HG03064 (cell line): ENCODE data around the gene THEMIS2.
"Not testable (repeated sequence)": the region's sequence is repeated elsewhere in the genome, so short reads cannot be mapped to it uniquely, and the experiment has no call there.

Experiments
- ATAC-seq: cut with Tn5 transposase; IDR thresholded peaks from one replicate; pipeline ENCODE4 v1.9.1; 2021; ENCODE audit warnings: low read depth; ENCODE audit not compliant: unreplicated experiment

THEMIS2 gene

GRCh38 chr1:27872059-27872801 lies at the start of gene THEMIS2:
THEMIS2 (plus strand) TSS chr1:27872544; CDS start chr1:27872572, 28 bp downstream.
- ATAC-seq: no peak

DNA sequence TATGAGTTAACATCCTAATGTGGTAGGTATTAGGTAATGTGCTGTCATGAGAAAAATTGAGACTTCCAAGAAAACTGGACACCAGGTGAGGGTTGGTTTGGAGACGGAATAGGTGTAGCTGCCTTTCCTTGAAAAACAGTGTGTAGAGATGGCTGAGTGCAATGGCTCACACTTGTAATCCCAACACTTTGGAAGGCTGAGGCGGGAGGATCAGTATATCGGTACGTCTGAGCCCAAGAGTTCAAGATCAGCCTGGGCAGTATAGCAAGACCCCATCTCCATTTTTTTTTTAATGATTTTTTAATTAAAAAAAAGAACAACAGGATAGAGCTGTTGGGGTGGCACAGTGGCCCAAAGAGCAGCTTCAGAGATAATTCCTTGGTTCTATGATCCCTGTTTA lies 48.6 kb upstream of the THEMIS2 start:
- ATAC-seq: no peak

GRCh38 chr1:27824411-27824810 lies 47.9 kb upstream of the THEMIS2 start:
- ATAC-seq: no peak

DNA sequence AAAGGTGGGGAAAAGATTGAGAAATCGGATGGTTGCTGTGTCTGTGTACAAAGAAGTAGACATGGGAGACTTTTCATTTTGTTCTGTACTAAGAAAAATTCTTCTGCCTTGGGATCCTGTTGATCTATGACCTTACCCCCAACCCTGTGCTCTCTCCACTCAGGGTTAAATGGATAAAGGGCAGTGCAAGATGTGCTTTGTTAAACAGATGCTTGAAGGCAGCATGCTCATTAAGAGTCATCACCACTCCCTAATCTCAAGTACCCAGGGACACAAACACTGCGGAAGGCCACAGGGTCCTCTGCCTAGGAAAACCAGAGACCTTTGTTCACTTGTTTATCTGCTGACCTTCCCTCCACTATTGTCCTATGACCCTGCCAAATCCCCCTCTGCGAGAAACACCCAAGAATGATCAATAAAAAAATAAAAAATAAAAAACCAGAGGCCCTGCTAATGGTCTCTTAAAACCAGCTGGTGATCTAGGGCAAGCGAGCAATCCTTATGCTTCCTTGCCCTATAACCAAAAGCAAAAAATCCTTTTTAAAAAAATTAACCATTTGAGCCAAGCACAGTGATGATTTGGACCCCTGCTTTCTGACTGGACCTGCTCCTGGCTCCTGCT lies 42.9 kb upstream of the THEMIS2 start:
- ATAC-seq: not testable (repeated sequence)

DNA sequence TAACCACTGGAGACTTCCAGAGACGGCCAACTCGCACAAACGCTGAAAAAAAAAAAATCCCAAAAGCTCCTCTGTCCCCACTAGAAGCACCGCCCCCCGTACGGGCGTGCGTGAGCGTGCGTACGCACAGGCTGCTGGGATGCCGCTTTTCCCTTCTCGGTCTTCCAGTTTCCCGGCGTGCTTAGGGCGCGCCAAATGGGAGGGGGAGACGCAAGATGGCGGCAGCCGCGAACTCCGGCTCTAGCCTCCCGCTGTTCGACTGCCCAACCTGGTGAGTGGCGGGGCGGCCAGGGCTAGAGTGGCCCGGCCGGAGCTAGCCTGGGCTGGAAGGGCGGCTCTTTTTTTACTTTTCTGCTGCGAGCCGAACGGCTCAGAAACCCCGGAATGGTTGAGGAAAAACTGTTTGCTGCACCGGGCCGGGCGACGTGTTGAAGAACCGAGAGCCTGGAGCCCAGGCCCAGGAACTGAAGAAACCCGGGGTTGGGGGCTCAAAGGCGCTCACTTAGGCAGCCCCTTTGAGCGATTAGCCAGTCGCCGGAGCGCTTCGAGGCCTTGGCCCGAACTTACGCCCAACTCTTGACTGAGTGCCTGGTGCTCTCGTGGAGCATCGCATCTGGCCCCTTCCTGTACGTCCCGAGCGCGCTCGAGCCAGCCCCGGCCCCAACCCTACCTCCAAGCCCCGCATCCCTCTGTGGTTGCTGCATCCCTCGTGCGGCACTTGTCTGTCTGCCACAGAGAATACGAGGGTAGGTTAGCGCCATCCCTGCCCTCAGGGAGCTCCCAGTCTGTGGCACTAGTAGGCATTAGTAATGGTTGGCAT lies 41.5 kb upstream of the THEMIS2 start, which contains the start of gene PPP1R8:
Gene PPP1R8, plus strand, starts transcription at position 162 of the 820 bp plus-strand sequence. Its CDS starts 54 bp downstream, at position 216.
- peak; percentile 92 for ATAC-seq

DNA sequence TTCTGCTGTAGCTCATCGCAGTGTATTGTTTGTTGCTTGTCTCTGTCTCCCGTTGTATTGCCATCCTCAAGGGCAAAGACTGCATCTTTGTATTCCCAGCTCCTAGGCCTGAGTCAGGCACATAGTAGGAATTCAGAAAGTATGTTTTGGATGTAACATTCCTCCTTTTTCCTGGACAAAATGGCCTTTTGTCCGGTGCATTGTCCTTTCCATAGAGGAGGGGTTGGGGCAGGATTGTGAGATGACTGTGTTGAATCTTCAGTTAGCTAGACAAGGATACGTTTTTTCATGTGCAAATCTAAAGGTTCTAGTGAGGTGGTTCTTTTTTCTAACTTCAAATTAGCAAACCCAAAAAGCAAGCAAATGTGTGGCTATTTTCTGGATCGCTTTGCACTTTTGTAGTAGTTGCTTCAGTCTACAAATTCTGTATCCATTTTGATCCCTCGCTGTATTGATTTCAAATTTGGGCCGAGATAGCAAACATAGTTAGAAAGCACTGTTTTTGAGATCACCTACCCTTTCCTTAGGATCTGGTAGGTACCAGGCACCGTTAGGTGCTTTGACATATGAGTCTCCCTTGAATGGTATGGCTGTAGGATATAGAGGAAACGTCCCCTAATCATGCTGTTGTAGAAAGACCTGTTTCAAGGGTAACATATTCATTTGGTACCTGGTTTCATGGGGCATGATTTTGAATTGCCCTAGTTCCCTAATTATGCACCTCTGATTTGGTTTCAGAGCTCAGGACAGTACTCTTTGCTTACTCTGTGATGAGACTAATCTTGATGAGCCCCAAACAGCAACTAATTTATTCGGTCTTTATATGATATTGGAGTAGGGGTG lies 40.6 kb upstream of the THEMIS2 start:
- ATAC-seq: no peak

DNA sequence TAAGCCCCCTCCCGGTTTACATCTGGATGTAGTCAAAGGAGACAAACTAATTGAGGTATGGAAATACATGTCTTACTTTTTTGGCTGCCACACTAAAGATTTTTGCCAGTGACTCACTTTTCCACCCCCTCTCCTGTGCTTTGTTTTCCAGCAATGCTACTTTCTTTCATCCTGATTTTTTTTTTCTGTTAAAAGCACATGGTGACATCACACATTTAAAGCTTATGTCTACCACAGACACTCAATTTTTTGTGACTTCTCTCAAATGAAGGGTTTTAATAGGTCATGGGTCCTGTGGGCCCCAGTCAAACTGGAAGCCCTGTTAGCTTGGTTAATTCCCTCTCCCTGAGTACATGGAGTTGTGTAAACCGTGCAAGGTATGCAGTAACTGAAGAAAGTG lies 39.6 kb upstream of the THEMIS2 start:
- no peak for ATAC-seq

DNA sequence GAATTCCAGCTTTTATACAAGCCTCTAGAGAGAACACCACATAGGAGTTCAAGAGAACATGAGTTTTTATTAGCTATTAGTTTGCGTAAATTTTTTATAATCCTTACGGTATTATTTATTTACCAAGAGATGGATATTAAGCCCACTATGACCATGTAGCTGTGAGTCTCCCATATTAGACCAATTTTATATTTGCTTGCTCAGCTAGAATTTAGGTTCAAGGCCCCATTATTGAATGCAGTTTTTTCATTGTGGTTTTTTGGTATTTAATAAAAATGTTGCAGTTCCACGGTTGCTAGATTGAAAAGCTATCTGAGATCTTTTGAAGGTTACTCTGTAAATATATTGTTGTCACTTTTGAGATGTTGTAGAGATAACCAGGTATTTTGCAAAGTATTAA lies 38.9 kb upstream of the THEMIS2 start:
- no peak for ATAC-seq

DNA sequence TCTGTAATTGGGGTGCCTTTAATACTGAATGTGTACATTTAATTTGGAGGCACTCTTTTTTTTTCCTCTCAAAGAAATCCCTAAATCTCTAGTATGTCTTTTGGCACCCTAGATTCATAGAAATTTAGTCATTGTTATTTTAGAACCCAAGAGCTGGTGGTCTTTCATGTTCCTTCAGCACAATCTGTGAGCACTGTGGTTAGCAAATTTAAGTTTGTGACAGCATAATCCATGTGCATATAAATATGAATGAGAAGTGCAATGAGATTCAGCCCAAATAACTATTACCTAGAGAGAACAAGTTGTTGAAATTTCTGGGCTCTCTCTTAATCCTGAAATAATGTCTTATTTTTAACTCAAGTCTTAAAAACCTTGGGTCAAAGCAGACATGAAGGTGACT lies 37.3 kb upstream of the THEMIS2 start:
- no peak for ATAC-seq

- ATAC-seq: no peak
Measured at GRCh38 chr1:27835501-27835900, 36.8 kb upstream of the THEMIS2 start.

- no peak for ATAC-seq
Measured at GRCh38 chr1:27849951-27850350, 22.4 kb upstream of the THEMIS2 start.

DNA sequence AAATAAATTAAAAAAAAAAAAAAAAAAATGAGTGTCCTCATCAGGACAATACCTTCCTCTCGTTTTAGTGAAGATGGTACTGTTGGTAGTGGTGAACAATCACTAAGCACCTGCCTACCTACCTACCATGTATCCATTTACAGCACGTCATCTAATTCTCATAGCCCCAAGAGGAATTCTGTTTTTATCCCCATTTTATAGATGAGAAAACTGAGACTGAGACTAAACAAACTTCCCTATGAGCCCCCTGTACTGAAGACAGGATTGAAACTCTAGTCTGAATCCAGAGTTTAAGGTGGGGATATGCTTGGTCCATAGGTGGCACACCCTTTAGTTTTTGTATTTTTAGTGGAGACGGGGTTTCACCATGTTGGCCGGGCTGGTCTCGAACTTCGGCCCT lies 17.3 kb upstream of the THEMIS2 start:
- ATAC-seq: no peak

- ATAC-seq: no peak
Measured at GRCh38 chr1:27856561-27857343, 15.6 kb upstream of the THEMIS2 start.

DNA sequence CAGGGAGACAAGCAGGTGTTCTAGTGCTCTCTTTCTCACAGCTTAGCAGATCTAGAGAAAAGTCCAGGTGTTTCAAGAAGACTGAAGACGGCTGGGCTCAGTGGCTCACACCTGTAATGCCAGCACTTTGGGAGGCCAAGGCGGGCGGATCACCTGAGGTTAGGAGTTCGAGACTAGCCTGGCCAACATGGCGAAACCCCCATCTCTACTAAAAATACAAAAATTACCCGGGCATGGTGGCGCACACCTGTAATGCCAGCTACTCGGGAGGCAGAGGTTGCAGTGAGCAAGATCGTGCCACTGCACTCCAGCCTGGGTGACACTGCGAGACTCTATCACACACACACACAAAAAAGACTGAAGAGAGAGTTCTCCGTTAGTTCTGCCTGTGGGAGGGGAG lies 14.8 kb upstream of the THEMIS2 start:
- not testable (repeated sequence) for ATAC-seq

DNA sequence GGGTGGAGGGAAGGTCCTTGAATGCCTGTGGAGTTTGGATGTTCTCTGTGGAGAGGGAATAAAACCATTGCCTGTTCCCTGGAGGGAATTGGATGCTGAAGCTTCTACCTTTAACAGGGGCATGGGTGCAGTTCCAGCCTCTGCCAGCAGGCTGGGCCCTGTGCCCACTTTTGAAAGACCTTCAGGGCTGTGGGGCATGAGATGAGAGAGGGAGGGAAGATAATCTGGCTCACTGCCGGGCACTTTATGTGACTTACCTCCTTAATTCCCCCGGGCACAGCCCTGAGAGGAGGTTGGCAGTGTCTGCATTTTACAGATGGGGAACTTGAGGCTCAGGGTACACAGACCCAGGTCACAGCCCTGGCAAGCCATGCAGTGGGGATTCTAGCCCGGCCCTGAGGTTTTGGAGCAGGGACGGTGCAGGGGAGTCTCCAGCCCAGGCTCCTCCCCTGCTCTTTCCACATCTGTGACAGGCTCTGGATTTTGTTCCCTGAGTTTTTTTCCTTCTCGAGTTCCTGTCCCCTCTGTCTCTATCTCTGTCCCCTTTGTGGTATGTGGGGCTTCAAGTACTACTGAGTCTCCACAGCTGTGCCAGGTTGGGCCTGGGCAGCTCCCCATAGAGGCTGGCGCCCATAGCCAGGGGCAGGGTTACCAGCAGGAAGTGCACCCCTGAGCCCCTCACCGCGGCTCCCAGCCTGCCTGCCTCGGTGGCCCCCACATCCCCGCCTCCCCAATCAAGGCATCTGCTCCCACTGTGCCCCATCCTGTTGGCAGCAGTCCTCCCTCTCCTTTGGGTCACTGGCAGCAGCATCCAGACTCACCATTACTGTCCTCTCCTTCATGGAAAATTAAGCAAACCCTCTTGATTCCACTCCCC lies 14.0 kb upstream of the THEMIS2 start:
- no peak for ATAC-seq

DNA sequence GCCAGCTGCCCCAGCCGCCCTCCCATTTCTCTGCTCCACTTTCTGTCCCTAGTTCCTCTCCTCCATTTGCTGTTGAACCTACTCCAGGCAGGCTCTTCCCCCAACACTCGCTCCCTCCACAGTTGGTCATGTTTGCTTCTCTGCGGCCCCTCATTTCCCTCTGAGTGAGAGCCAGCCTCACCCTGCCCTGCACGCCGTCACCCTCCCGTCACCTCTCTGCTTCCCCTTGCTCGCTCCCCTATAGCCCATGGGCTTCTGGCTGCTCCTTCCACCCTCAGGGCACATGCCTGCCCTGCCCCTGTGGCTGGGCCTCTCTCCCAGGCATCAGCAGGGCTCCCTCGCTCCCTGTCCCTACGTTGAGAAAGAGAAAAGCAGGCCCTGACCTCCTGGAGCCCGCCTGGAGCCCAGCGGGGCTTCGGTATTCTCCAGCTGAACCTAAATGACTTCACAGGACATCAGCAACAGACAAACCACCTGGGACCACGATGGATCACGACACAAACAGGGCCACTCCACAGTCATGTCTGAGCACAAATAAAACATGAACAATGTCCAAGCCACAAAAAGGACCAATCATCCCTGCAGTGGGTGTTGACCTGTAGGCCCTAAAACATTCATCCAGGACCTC lies 13.3 kb upstream of the THEMIS2 start:
- no peak for ATAC-seq

DNA sequence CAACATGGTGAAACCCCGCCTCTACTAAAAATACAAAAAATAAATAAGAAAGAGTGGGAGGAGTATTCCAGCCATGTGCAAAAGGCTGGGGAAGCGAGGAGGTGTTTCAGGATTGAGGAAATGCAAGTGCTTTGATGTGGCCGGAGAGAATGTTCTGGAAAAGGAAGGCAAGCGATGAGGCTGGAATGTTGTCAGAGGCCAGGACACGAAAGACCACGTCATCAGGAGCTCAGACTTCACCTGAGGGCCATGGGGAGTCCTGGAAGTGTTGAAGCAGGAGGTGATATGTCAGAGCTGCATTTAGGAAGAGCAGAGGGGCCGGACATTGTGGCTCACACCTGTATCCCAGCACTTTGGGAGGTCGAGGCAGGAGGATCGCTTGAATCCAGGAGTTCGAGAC lies 10.9 kb upstream of the THEMIS2 start:
- no peak for ATAC-seq

GRCh38 chr1:27862004-27862403 lies 10.3 kb upstream of the THEMIS2 start:
- ATAC-seq: no peak
